GM19468 (cell line): ENCODE measurements around the gene TRAPPC6A.
"Not testable (repeated sequence)": the region's sequence is repeated elsewhere in the genome, so short reads cannot be mapped to it uniquely, and the experiment has no call there.

Experiments used
- ATAC-seq: cut with Tn5 transposase; IDR thresholded peaks from one replicate; pipeline ENCODE4 v1.9.1; 2021; ENCODE audit warnings: mild to moderate bottlenecking, moderate library complexity, moderate number of reproducible peaks; ENCODE audit not compliant: unreplicated experiment; ENCODE audit errors: extremely low read depth

TRAPPC6A gene

DNA sequence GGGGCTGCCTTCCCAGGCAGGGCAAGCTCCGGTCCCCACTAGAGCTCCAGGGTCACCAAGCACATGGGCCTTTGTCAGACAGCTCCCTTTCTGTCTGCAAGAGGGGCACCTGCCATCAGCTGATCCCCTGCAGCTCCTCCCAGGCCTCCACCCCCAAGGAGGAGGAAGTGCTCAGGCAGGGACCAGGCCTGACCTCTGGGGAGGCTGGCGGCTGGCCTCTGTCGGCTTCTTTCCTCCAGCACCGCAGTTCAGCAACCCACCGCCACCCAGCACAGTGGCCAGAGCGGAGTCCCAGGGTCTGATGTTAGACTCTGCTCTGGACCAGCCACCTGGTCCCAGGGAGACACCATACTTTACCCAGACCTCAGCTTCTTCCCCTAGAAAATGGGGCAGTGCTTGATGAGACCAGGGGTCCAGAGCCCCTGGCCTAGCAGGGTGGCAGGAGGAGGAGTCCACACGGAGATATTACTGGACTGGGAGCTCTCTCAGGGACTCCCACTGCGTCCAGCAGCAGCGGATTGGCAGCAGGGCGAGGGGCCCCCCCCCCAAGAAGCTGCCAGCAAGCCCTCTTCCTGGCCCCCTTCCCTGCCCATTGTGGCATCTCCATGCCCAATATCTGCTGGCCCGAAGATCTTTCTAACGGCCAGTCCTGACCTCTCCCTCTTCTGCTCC is 41.4 kb downstream of the TRAPPC6A start:
- ATAC-seq: no peak

DNA sequence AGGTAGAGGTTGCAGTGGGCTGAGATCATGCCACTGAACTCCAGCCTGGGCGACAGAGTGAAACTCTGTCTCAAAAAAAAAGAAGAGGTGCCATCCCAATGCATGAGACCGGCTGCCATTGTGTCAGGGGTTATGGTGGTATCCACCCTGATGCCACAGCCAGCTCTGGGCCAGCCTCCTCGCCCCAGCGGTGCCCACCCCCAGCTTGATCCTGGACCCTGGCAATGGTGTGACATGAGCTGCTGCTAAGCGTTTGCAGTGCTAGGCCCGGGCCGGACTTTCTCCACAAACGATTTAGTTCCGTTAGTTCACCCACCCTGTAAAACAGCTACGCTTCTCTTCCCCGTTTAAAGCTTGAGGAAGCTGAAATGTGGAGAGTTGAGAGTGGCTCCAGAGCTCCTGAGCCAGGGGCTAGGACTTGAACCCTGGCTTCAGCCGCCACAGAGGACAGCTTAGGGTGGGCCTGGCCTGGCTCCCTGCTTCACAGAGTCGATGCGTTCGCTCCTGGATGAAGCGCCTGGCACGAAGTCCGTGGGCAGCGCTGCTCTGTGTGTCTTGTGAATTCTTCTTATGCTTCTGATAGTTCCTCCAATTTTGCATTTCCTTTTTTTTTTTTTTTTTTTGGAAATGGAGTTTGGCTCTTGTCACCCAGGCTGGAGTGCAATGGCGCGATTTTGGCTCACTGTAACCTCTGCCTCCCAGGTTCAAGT is 42.7 kb downstream of the TRAPPC6A start:
- no peak for ATAC-seq

DNA sequence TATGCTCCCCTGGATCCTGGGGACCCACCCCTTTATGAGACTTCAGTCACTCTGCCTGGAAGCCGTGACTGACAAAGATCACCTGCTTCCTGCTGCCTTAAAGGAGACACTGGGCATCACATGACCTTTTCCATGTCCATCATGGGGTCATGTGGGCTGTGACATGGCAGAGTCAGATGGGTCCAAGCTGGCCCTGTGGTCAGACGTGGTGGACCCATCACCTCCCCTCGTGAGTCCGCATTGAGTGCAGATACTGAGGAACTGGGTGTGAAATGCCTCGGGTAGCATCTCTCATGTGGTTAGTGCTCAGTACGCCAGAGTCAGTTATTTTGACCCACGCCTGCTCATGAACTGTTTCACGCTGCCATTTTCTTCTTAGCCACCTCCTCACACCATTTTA is 44.4 kb downstream of the TRAPPC6A start:
- ATAC-seq: no peak

DNA sequence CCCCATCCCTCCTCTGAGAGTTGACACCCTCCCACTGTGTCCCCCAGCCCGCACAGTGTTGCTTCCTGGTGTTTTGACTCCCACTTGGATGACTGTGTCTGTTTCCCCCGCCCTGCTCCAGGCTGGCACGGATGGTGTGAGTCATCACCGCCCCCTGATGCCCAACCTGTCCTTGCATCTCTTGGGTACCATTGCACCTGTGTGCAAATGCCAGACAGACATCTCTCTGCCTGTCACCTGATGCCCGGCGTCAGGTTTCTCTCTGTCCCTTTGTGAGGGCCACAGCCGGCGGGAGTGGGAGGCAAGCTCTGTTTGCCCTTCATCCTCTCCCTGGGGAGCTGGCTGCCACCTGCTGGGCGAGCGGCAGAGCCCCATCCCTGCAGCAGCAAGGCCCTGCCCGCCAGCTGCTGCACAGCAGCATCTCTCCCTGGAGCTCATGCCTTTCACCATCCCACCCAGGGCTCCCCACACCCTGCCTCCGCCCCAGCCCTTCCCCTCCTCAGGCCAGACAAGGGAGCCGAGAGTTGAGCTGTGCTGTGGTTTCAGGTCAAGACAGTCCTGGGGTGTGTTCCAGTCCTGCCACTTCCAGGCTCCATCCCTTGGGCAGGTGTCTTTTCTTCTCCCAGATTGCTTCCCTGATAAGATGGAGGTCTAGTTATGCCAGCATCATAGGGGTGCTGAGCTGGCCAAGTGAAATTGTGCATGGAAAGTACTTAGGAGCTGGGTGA is 47.0 kb downstream of the TRAPPC6A start:
- ATAC-seq: no peak

DNA sequence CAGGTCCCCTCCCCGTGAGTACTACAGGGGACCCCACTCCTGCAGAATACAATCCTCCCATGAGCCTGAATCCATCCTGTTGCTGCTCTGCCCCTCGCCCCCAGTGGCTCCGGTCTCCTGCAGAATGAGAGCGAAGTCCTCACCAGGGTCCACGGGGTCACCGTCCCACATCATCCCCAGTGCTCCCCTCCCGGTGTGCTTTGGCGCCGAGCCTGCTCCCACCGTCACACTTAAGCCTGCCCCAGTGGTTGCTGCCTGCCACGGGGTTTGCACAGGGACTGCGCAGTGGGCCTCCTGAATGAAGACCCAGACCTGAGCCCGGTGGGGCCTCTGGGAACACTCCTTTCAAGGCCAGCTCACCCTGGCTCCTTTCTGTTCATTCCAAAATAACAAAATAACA is 47.8 kb downstream of the TRAPPC6A start:
- ATAC-seq: no peak

DNA sequence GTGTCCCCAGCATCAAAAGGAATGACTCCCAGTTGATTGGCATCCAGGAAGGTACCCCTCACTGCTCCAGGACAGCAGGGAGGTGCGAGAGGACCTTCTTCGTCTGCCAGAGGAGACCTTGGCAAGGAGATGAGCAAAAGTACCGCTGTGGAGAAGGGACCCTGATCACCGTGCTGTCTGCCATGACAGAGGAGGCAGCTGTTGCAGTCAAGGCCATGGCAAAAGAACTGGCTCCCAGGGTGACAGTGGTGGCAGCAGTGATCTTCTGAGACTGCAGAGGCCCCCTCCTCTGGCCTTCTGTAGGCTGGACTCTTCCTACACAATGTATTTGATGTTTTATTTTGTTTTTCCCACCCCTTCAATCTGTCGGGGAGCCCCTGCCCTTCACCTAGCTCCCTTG is 49.2 kb downstream of the TRAPPC6A start:
- no peak for ATAC-seq

DNA sequence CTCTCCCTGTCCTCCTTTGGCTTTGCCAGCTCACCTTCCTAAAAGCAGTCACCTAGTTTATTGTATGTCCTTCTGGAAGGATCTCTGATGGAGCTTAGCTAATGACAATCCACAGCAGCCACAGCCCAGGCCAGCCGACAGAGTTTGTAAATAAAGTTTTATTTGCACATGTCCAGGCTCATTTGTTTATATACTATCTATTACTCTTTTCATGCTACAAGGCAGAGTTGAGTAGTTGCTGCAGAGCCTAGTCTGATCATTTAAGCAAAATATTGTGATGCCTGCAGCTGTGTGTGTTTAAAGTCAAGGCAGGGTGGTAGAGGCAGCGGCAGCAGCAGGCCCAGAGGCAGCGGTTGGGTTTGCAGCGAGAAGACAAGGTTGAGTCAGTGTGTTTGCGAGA is 49.9 kb downstream of the TRAPPC6A start:
- ATAC-seq: no peak

DNA sequence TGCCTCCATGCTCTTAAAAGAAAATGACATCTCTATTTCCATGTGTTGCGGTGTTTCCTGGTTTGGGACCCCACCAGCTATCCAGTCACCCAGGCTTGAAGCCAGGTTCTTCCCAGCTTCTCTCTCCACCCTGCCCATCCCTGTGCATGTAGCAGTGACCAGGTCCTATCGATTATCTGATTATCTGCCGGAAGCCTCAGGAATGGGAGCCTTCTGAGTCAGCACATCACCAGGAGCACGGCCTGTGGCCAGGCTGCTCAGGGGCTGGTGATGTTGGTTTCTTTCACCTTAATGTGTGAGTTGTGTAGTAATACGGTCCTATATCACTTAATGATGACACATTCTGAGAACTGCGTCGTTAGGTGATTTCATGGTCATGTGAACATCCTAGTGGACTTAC is 51.4 kb downstream of the TRAPPC6A start:
- ATAC-seq: no peak

DNA sequence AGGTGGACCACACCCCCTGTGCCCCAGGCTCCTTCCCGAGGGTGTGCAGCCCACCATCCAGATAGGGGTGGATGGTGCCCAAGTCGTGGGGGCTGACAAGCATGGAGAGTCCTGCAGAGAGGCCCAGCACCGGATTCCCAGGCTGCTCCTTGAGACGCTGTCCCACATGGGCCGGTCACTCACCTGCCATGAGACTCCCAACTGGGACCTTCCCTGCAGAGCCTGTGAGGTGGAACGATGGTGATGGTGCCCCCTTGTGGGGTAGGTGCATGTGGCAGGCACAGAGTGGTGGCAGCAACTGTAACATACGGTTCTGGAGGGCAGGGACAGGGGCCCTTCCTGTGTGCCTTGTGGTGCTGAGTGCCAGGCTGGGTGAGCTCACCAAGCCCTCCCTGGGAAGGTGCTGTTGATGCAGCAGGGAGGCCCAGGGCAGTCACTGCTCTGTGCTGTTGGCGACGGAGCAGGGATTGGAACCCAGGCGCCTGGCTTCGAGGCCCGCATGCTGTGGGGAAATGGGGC is 52.0 kb downstream of the TRAPPC6A start:
- ATAC-seq: no peak

DNA sequence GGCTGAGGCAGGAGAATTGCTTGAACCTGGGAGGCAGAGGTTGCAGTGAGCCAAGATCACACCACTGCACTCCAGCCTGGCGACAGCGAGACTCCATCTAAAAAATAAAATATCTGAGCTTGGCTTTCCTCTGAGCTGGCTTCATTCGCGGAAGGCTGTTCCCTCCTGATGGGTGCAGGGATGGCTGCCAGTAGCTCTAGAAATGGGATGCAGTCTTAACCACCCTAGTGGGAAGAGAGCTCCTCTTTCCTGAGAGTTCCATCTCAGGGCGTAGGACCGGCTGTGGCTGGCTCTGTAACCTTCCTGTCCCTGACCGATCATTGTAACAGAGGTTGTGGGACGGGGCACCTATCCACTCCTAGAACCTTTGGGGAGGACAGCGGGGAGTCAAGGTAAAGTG is 52.7 kb downstream of the TRAPPC6A start:
- no peak for ATAC-seq

DNA sequence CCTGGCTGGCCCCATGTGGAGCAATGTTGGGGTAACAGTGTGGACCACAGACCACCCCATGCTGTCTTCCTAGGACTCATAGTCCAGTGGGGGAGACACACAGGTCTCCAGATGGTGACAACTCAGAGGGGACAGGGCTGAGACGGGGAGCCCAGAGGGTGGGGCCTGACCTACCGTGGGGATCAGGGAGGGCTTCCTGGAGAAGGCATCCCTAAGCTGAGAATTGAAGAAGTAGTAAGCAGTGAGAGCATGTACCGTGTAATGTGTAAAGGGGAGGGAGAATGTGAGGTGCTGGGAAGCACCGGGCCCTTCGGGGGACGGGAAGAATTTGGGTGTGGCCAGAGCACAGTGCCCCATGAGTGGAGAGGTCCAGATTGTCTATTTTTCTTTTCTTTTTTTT is 54.0 kb downstream of the TRAPPC6A start:
- no peak for ATAC-seq

DNA sequence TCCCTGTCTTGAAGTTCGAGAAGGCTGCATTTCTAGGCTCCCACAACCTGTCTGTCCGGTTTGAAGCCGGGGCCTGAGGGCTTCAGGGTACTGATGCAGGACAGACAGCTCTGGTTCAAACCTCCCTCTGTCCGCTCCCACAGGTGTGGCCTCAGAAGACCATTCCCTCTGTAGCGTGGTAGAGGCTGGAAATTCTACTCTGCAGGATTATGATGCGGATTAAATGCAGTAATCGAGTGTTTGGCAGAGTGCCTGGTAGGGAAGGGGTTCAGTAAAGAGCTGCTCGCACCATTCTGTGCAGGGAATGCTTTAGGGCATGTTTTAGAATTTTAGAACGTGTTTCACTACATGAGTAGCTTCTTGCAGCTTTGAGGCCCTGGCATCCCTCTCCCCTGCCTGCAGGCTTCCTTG is 54.6 kb downstream of the TRAPPC6A start:
- no peak for ATAC-seq

DNA sequence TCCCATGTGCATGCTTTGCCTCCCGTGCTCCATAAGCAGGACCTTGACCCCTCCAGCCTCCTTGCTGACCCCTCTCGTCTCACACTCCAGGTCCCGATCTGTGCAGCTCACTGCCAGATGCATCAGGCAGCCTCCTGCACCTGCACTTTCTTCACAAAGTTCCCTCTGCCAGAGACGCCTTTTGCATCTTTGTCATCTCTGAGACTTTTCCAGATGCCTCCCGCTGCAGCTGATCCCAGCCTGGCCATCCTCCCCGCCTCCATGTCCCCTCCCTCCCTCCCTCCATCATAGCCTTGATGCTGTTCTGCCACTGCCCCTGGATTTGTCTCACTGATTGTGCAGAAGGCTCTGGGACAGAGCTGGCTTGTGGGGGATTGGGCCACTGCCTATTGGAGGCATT is 55.2 kb downstream of the TRAPPC6A start:
- ATAC-seq: no peak

DNA sequence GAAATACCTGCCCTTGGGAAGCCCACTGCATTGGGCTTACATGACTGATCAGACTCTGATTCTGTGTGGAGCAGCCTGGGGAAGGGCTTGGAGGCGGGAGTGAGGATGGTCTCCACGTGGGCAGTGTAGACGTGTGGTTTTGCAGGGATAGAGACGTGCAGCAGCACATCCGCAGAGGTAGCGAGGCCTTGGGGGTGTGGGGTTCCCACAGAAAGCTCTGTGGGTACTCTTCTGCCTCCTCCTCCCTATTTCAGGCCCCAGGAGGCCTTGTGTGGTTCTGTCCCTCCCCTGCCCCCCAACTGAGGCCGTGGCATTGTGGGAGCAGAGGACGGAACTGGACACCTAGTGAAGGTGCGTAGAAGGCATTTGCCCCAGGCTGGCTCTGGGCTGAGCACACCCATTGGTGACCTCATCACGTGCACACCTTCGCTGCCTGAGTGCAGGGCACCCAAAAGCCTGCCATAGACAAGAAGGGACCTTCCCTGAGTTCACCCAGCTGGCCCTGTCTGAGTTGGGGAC is 56.2 kb downstream of the TRAPPC6A start:
- ATAC-seq: no peak

DNA sequence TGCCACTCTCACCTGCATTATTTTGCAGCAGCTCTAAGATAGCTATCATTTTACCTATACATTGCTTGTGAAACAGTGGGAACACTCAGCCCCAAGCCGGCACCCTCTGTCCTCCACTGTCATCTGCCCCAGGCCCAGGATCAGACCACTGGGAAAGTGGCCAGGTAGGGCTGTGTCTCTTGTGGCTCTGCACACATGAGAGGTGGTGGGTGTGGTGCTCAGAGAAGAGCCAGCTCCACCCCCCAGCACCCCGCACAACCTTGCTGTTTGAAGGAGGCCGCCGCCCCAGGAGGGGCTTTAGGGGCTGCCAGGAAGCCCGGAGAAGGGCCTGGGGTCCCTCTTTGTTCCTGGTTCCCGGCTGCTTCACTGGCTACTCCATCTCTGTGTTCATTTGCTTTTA is 58.5 kb downstream of the TRAPPC6A start:
- ATAC-seq: no peak

DNA sequence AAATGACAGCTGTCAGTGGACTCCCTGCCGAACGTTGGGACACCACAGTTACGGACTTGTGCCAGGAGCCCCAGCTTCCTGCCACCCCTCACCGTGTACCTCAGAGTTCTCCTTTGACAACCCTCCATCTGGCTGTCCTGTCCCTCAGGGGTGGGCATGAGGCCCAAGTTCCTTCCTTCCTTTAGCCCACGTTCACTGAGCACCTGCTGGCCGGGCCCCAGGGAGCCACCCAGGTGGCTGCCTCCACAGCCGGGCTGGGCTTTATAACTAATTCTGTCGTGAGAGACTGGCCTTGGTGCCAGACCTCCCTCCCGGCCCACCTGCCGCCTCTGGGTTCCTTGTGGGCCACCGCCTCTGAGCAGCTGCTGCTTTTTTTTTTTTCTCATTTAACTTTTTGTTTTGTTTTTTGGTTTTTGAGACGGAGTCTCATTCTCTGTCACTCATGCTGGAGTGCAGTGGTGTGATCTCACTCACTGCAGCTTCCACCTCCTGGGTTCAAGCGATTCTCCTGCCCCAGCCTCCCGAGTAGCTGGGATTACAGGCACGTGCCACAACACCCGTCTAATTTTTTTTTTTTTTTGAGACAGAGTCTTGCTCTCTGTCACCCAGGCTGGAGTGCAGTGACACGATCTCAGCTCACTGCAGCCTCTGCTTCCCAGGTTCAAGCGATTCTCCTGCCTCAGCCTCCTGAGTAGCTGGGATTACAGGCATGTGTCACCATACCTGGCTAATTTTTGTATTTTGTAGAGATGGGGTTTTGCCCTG is 59.3 kb downstream of the TRAPPC6A start:
- not testable (repeated sequence) for ATAC-seq

DNA sequence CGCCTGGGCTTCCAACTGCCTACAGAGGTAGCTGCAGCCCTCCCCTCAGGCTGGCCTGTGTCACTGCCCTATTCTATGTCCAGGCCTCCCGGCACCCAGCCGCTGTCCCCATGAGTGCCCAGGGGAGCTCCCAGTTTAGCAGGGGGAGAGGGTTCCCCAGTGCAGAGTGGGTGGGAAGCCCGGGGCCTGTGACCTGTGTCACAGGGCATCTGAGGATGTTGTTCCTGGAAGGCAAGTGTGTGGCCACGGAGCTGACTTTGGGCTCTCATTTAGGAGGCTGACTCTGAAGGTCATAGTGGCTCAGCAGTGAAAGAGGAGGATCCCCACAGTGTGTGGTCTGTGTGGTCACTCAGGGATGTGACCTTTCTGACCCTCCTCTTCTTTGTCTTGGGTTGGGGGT is 59.9 kb downstream of the TRAPPC6A start:
- ATAC-seq: no peak

DNA sequence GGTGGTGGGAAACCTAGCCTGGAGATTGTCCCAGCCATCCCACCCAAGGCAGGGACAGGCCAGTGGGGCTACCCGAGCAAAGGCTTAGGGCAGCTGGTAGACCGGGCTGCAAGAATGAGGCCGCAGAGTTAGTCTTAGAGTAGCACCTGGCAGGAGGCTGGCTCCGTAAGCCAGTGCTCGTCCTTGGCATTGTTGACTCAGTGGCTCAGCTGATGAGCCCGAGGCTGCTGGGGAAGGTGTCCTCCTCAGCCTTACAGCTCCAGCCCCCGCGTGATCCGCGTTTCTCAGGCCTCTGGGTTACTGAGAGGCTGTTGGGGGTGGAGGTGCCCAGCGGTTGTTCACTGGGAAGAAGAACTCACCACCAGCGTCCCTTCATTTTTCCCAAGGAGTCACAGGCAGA is 60.4 kb downstream of the TRAPPC6A start:
- ATAC-seq: no peak

DNA sequence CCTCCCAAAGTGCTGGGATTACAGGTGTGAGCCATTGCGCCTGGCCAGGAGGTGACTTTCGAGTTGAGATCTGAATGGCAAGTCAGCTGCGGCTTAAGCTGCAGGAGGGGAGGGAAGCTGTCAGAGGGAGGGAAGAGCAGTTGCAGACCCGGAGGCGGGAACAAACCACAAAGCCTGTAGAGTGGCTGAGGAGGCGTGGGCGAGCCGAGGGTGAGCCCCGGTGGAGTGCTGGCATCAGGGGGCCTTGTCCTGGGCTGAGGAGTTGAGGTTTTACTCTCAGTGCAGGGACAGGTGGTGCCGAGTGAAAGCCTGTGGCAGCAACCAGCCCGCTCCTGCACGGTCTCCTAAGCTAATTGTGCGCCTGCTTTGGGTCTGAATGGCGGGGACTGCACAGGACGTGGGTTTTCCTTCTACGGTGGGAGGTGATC is 60.9 kb downstream of the TRAPPC6A start:
- no peak for ATAC-seq
